Body of pancreas (tissue), 4 donors: ENCODE results near the gene ULBP1. TPM values are rescaled to one million over a fixed set of nuclear protein-coding genes. Genes with fewer than 3 reads are reported as not detected.
"Not testable (repeated sequence)": the region's sequence is repeated elsewhere in the genome, so short reads cannot be mapped to it uniquely, and the experiment has no call there.

Source experiments
- ATAC-seq: fragments of 150-250 bp; one replicate; pipeline ENCODE4 v1.9.1; 2016
- DNase-seq, 4 donors: peaks; one replicate each; pipeline ENCODE4 v3.0.0-alpha.2; 2019
- H3K27ac ChIP-seq, 4 donors: fragments of 200-600 bp; sonication (generic); 1 replicate in 3 of 4; 2 replicates in 1 of 4; pipeline versions ENCODE4 v1.5.1 to v1.6.1; 2016 to 2019; ENCODE audit warnings: mild to moderate bottlenecking in 1 of 4, mixed read lengths in 1 of 4, moderate library complexity in 1 of 4
- H3K27me3 ChIP-seq, 2 donors: fragments of 200-600 bp; sonication (generic); one replicate each; pipeline ENCODE4 v1.6.0; 2016; ENCODE audit warnings: mild to moderate bottlenecking in 1 of 2
- H3K36me3 ChIP-seq, 2 donors: fragments of 200-600 bp; sonication (generic); replicated peaks in 1 of 2; 2 replicates each; pipeline ENCODE4 v1.5.1; 2016; ENCODE audit warnings: low read depth in 2 of 2; ENCODE audit not compliant: insufficient read depth in 1 of 2
- H3K4me1 ChIP-seq: fragments of 200-600 bp; sonication (generic); one replicate; pipeline ENCODE4 v1.6.0; 2016
- H3K4me3 ChIP-seq, 2 donors: fragments of 200-600 bp; sonication (generic); 1 replicate in 1 of 2; 2 replicates in 1 of 2; pipeline ENCODE4 v1.5.1; 2016 to 2019
- H3K9me3 ChIP-seq, 3 donors: fragments of 200-600 bp; sonication (generic); 1 replicate in 2 of 3; 2 replicates in 1 of 3; pipeline ENCODE4 v1.5.1; 2016
- POLR2A ChIP-seq, 3 donors: fragments of 450-650 bp; IDR thresholded peaks; one replicate each; pipeline ENCODE4 v1.6.1; 2016; ENCODE audit warnings: antibody characterized with exemption in 3 of 3, mild to moderate bottlenecking in 2 of 3
- WGBS, 2 donors: methylation state at CpG; one replicate each; pipeline ENCODE4 v1.1.5; 2017; 5-methylcytosine and 5-hydroxymethylcytosine counted together
- intact Hi-C: fragments of 100-400 bp; cut with DNase I; formaldehyde crosslinking; loops from one replicate; pipeline ENCODE4 v1.15.1; 2023
- total RNA-seq, 2 donors: library from RNA; depleted of rRNA; stranded (reverse); fragments of >200 nt; gene quantifications; one replicate each; pipeline ENCODE4 v1.1.0, GENCODE V29; 2016
- TF ChIP-seq, protein P1 (sequence below), 7 experiments: fragments of 450-650 bp in 4 of 7; fragments of 200-600 bp in 3 of 7; sonication (generic) in 3 of 7; IDR thresholded peaks; one replicate each; pipeline ENCODE4 v1.5.1; 2016 to 2019; ENCODE audit warnings: antibody characterized with exemption in 7 of 7

The ULBP1 gene
- total RNA-seq, 2 donors from 2014 or later = not detected

DNA sequence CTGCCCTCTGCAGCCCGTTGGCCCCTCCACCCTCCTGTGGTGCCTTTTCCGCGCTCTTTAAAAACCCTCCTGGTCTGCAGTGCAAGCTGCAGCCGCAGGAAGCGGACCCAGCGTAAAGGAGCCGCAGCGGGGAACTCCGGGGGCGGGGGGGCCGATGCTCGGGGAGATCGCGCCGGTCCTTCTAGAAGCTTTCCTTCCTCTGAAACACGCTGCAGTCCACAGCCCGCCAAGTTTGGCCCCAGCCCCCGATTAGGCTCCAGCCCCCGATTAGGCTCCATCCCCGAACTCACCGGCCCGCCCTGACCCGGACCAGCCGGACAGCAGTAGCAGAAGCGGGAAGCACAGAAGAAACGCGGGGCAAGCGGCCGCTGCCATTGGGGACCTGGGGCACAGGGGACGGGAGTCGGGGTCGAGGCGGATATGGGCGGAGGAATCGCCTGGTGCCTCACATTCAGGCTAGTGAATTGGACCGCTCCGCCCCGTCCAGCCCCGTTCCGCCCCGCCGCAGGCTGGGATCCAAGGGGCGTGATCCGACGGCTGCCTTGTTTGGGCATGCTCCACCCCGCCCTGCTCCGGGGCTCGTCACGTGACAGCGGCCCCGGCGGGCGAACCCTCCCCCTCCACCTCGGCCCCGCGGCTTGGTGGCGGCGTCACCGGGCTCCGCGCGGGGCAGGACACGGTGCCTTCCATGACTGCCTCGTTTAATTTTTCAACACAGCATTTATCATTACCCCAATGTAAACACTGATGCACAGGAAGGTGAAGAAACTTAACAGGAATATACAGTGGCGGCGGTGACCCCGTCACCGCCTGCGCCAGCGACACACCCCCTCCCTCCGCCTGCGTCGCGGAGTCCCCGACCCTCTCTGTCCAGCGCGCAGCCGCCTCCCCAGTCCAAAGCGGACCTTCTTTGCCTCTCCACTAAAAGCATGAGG lies 41.3 kb downstream of the ULBP1 start:
- WGBS, 2 donors = 0 to 2% methylated on average over 35 to 78 of the region's 79 CpGs
- ATAC-seq (peak; percentile 97), DNase-seq (peak; percentile 93 to 96 (median 94))
- Histone ChIP-seq H3K9me3 (no peaks in the 10 kb centered on the region), H3K27me3 (no peaks in the 10 kb centered on the region), H3K36me3 (no peaks in the 10 kb centered on the region), H3K27ac (peak overlapping the region in 1 of 4 donors; percentile 15), H3K4me3 (peak overlapping the region; percentile 22 to 30), H3K4me1 (peaks cover 13% of the 10 kb centered on the region)
- intact Hi-C loops = no loop called here
- no peak for TF ChIP-seq POLR2A (IDR thresholded peaks at IDR 0.05)
- TF ChIP-seq, protein P1, sequence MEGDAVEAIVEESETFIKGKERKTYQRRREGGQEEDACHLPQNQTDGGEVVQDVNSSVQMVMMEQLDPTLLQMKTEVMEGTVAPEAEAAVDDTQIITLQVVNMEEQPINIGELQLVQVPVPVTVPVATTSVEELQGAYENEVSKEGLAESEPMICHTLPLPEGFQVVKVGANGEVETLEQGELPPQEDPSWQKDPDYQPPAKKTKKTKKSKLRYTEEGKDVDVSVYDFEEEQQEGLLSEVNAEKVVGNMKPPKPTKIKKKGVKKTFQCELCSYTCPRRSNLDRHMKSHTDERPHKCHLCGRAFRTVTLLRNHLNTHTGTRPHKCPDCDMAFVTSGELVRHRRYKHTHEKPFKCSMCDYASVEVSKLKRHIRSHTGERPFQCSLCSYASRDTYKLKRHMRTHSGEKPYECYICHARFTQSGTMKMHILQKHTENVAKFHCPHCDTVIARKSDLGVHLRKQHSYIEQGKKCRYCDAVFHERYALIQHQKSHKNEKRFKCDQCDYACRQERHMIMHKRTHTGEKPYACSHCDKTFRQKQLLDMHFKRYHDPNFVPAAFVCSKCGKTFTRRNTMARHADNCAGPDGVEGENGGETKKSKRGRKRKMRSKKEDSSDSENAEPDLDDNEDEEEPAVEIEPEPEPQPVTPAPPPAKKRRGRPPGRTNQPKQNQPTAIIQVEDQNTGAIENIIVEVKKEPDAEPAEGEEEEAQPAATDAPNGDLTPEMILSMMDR (IDR thresholded peaks at IDR 0.05) = peak in 2 of 7 experiments; percentile 8 to 24

DNA sequence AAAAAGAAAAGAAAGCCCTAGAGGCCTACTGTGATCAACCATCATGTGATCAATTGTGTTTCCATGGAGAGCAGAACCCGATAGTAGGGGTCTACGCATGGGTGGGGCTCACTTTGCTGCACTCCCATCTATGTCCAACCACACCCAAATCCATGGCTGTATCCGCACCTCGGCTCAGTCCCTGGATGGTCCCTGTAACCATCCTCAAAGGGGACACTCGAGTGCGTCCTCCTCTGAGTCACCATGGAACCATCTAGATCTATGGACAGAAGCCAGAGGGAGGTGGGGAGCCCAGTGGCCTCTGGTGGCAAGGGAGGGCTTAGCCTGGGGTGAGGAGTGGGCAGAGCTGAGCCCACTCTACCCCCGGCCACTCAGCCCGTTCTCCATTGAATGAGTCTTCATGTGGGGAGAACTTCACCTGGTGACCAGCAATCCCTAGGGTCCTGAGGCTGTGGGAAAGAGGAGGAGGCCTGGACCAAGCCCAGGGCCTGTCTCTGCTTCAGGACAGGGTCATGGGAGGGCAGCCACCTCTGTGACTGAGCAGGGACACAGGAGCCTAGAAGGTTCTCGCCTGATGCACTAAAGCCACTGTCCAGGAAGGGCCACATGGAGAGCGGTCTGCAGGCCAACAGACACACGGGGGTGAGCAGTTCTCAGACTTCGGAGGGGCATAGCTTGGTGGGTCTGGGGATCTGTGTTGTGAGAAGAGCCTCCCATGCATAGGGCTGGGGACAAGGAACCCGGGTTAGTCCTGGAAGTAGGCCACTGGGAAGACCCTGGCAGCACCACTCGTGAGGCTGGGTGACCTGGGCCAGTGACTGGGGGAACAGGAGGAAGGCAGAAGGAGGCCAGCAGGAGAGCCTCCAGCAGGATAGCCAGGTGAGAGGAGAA lies 42.3 kb downstream of the ULBP1 start:
- intact Hi-C loops = no loop called here
- Histone ChIP-seq H3K9me3 (no peaks in the 10 kb centered on the region), H3K4me3 (peak overlapping the region; percentile 22 to 30), H3K4me1 (peaks cover 13% of the 10 kb centered on the region), H3K27me3 (no peaks in the 10 kb centered on the region), H3K27ac (no peak overlapping the region), H3K36me3 (no peaks in the 10 kb centered on the region)
- DNase-seq (no peak), ATAC-seq (no peak)
- WGBS, 2 donors = 80 to 81% methylated on average over 13 to 14 of the region's 14 CpGs
- TF ChIP-seq, protein P1 (IDR thresholded peaks at IDR 0.05) = no peak
- TF ChIP-seq POLR2A (IDR thresholded peaks at IDR 0.05) = no peak

DNA sequence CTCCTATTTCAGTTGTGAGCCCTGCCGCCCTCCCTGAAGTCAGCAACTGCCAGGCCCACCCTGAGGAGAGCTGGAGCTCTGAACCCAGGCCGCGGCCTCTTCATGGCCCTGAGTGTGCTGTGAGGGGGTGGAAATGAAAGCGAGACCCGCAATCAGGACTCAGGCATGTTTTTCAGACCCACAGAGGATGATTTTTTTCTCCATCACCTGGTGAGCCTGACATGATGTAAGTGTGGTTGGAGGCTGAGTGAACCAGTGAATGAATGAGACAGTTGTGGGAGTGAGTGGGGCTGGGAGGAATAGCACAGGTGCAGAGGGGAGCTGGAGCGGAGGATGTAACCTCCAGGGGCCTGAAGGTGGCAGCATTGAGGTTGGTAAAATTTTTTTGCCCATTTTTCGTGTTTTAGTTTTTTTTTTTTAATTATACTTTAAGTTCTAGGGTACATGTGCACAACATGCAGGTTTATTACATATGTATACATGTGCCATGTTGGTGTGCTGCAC lies 43.3 kb downstream of the ULBP1 start:
- TF ChIP-seq POLR2A (IDR thresholded peaks at IDR 0.05) = no peak
- TF ChIP-seq, protein P1 (IDR thresholded peaks at IDR 0.05) = peak in 6 of 7 experiments; percentile 19 to 49 (median 29)
- 65 to 77% methylated on average over 6 to 7 of the region's 7 CpGs for WGBS, 2 donors
- no peak for DNase-seq
- Histone ChIP-seq H3K9me3 (no peaks in the 10 kb centered on the region), H3K36me3 (no peaks in the 10 kb centered on the region), H3K27me3 (peaks cover 0 to under 1% of the 10 kb centered on the region in 2 donors), H3K4me3 (no peak overlapping the region), H3K27ac (no peak overlapping the region), H3K4me1 (peaks cover 13% of the 10 kb centered on the region)
- intact Hi-C loops = no loop called here
- ATAC-seq = no peak

DNA sequence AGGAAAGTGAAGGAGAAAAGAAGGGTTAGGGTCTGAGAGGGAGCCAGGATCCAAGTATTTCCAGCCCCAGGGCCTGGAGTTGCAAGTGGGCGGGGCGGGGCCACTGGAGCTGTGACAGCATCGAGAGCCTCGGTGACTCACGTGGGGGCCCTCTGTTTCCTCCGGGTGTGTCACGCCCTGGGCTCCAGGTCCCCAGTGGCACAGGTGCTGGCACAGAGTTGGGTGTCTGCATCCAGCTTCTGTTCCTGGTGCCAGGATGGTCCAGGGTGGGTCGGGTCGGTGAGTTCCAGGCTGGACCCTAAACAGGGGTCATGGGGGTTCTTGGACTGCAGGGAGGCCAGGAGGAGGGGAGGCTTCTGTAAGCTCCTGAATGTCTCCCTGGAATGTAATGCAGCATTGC lies 44.8 kb downstream of the ULBP1 start:
- ATAC-seq (no peak), DNase-seq (no peak)
- 39 to 45% methylated on average over 9 of the region's 9 CpGs for WGBS, 2 donors
- Histone ChIP-seq H3K36me3 (no peaks in the 10 kb centered on the region), H3K27ac (no peak overlapping the region), H3K9me3 (no peaks in the 10 kb centered on the region), H3K4me1 (peaks cover 13% of the 10 kb centered on the region), H3K27me3 (peaks cover 0 to 3% of the 10 kb centered on the region in 2 donors), H3K4me3 (no peak overlapping the region)
- TF ChIP-seq POLR2A (IDR thresholded peaks at IDR 0.05) = no peak
- TF ChIP-seq, protein P1 (IDR thresholded peaks at IDR 0.05) = no peak
- intact Hi-C loops = no loop called here

DNA sequence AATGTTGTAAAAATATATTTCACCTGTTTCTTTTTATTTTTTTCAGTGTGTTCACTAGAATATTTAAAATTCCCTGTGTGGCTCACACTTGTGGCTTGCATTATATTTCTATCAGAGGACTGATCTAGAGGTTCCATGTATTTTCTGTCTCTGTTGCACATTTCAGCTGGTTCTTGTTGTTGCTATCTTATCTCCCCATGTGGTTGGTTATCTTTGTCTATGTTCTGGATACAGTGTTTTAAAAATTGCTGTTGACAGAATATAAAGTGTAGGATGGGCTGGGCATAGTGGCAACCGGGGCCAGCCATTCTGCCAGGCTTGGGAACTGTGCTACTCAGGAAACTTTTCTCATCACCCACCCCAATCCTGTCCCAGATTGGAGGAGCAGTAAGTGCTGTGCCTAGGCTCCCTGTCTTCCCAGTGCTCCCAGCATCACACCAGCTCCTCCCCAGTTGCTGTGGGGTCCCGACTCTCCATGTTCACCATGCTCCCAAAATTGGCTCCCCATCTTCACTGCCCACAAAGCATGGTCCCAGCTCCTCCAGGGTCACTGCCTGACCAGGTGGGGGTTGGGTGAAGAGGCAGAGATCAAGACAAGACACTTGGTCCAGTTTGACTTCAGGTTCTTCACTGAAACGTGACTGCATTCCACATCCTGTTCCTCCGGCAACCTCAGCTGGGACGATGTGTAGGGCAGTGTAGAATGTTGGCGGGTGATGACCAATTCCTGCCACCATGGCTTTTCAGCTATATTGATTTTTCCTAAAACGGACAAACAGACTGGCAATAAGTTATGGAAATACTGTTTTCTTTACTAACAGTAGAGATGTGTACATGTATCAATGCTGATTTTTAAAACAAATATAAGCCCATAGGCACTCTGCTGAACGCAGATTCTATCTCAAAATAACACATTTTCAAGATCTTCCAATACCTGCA lies 49.4 kb downstream of the ULBP1 start:
- ATAC-seq, intact Hi-C loops: not testable (repeated sequence)
- peaks cover 0 to 19% of the 10 kb centered on the region in 2 donors for H3K27me3 ChIP-seq

DNA sequence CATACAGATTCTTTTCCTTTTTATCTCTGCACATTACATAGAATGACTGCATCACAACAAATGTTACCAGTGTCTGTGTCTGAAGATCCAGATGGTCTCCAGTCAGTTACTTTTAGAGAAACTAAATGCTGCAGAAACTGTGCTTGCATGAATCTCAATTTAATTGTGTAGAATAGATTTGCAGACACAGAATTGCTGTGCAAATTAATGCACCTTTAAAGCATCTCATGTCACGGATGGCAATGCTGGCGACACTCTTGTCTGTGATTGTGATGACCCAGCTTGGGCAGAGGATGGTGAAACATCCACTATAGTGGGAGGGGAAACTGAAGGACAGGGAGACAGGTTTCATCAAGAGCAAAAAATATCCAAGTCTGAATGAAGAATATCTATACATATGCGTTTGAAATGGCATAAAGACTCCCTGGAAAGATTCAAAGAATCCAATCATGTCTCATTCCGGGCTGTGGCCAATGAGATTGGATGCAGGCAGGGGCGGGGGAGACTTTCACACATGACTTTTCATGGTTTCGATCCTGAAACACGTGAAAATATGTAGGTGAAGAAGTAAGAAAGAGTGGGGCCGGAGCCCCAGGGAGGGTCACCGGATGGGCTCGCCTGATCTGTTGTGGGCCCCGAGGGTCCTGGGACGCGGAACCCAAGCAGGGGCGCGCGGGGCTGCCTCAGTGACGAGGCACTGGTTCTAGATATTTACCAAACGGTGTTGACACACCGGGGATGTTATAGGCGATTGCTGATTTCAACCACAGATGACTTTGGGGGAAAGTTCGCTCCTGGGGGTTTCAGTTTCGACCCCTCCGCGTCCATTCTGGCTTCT lies 50.3 kb downstream of the ULBP1 start:
- intact Hi-C loops, H3K9me3 ChIP-seq, H3K27ac ChIP-seq, ATAC-seq, H3K4me1 ChIP-seq, H3K36me3 ChIP-seq, DNase-seq, H3K4me3 ChIP-seq: not testable (repeated sequence)
- peaks cover 0 to 19% of the 10 kb centered on the region in 2 donors for H3K27me3 ChIP-seq
- 8 to 10% methylated on average over 8 of the region's 24 CpGs for WGBS, 2 donors

More for the DNA sequence above, 49.4 kb downstream of the ULBP1 start:
- H3K4me3 ChIP-seq, H3K9me3 ChIP-seq, DNase-seq, H3K27ac ChIP-seq, H3K4me1 ChIP-seq, H3K36me3 ChIP-seq: not testable (repeated sequence)
- 20 to 24% methylated on average over 8 of the region's 8 CpGs for WGBS, 2 donors
